KMS-11 (cell line): ENCODE data around the gene PRLH.

Source experiments
- H2AFZ ChIP-seq: fragments of 200-600 bp; sonication (generic); 2 replicates; pipeline ENCODE4 v1.6.1; 2016; ENCODE audit warnings: antibody characterized with exemption, mixed run types, low read depth
- H3K27ac ChIP-seq: fragments of 200-600 bp; sonication (generic); 2 replicates; pipeline ENCODE4 v1.6.1; 2016; ENCODE audit warnings: mild to moderate bottlenecking, mixed run types
- H3K27me3 ChIP-seq: fragments of 200-600 bp; sonication (generic); 2 replicates; pipeline ENCODE4 v1.6.1; 2017; ENCODE audit warnings: mild to moderate bottlenecking, low read depth, mixed run types, moderate library complexity; ENCODE audit not compliant: insufficient read depth
- H3K36me3 ChIP-seq: fragments of 200-600 bp; sonication (generic); 2 replicates; pipeline ENCODE4 v1.6.1; 2017; ENCODE audit warnings: mild to moderate bottlenecking, mixed run types; ENCODE audit not compliant: insufficient read depth
- H3K4me1 ChIP-seq: fragments of 200-600 bp; sonication (generic); 2 replicates; pipeline ENCODE4 v1.6.1; 2016; ENCODE audit warnings: mild to moderate bottlenecking, low read depth, mixed run types; ENCODE audit not compliant: poor library complexity, severe bottlenecking
- H3K4me2 ChIP-seq: fragments of 200-600 bp; sonication (generic); 2 replicates; pipeline ENCODE4 v1.7.0; 2016; ENCODE audit warnings: mild to moderate bottlenecking, mixed run types
- H3K4me3 ChIP-seq: fragments of 200-600 bp; sonication (generic); IDR thresholded peaks from 2 replicates; pipeline ENCODE4 v1.6.1; 2017; ENCODE audit warnings: low read depth, low read length, mixed read lengths; ENCODE audit not compliant: insufficient read depth
- H3K79me2 ChIP-seq: fragments of 200-600 bp; sonication (generic); 2 replicates; pipeline ENCODE4 v1.6.1; 2016; ENCODE audit warnings: low read depth, mixed run types; ENCODE audit not compliant: insufficient read depth
- H3K9ac ChIP-seq: fragments of 200-600 bp; sonication (generic); 2 replicates; pipeline ENCODE4 v1.6.1; 2016; ENCODE audit warnings: mild to moderate bottlenecking, mixed run types
- H4K20me1 ChIP-seq: fragments of 200-600 bp; sonication (generic); 2 replicates; pipeline ENCODE4 v1.6.1; 2016; ENCODE audit warnings: mild to moderate bottlenecking, mixed run types; ENCODE audit not compliant: insufficient read depth
- CTCF ChIP-seq: fragments of 200-600 bp; sonication (generic); conservative IDR thresholded peaks from 2 replicates; pipeline ENCODE4 v1.6.1; 2017; ENCODE audit warnings: low read depth, mild to moderate bottlenecking, antibody characterized with exemption, low read length, moderate library complexity, mixed read lengths

Gene PRLH

GRCh38 chr2:237555560-237555959 is 10.8 kb upstream of the PRLH start:
- H3K27me3 ChIP-seq = no peaks in the 10 kb centered on the region

GRCh38 chr2:237556773-237557632 is 9.4 kb upstream of the PRLH start:
- TF ChIP-seq CTCF = no peak
- H3K4me1 ChIP-seq = peaks cover 15% of the 10 kb centered on the region
- no peaks in the 10 kb centered on the region for H3K27me3 ChIP-seq
- no peaks in the 10 kb centered on the region for H3K79me2 ChIP-seq
- H2AFZ ChIP-seq = peak overlapping the region; percentile 16; the same call in 1 of the 2 replicates
- H4K20me1 ChIP-seq = no peaks in the 10 kb centered on the region
- H3K4me3 ChIP-seq = no peak overlapping the region
- H3K4me2 ChIP-seq = peak overlapping the region; percentile 38; the same call in 1 of the 2 replicates
- no peaks in the 10 kb centered on the region for H3K36me3 ChIP-seq
- peak overlapping the region; percentile 10; the same call in 1 of the 2 replicates for H3K27ac ChIP-seq
- H3K9ac ChIP-seq = no peak overlapping the region

More at GRCh38 chr2:237555560-237555959, 10.8 kb upstream of the PRLH start:
- H3K4me3 ChIP-seq = no peak overlapping the region
- H3K36me3 ChIP-seq = no peaks in the 10 kb centered on the region
- H4K20me1 ChIP-seq = no peaks in the 10 kb centered on the region
- H3K4me2 ChIP-seq = no peak overlapping the region
- H2AFZ ChIP-seq = no peak overlapping the region
- no peak overlapping the region for H3K9ac ChIP-seq
- no peak for TF ChIP-seq CTCF
- no peak overlapping the region for H3K27ac ChIP-seq
- H3K79me2 ChIP-seq = no peaks in the 10 kb centered on the region
- H3K4me1 ChIP-seq = peaks cover 15% of the 10 kb centered on the region

- Histone ChIP-seq H3K4me3 (no peak overlapping the region), H3K27me3 (no peaks in the 10 kb centered on the region), H3K79me2 (no peaks in the 10 kb centered on the region), H3K36me3 (no peaks in the 10 kb centered on the region), H3K4me2 (peak overlapping the region; percentile 38; the same call in 1 of the 2 replicates), H2AFZ (peak overlapping the region; percentile 16; the same call in 1 of the 2 replicates), H3K9ac (no peak overlapping the region), H3K4me1 (peaks cover 15% of the 10 kb centered on the region), H4K20me1 (no peaks in the 10 kb centered on the region), H3K27ac (peak overlapping the region; percentile 10; the same call in 1 of the 2 replicates)
- TF ChIP-seq CTCF = no peak
Measured at GRCh38 chr2:237557633-237558015, 8.8 kb upstream of the PRLH start.

GRCh38 chr2:237558961-237559641 is 7.3 kb upstream of the PRLH start:
- no peaks in the 10 kb centered on the region for H3K79me2 ChIP-seq
- H3K27me3 ChIP-seq = no peaks in the 10 kb centered on the region
- TF ChIP-seq CTCF = no peak
- H3K36me3 ChIP-seq = no peaks in the 10 kb centered on the region
- no peak overlapping the region for H3K9ac ChIP-seq
- no peak overlapping the region for H3K4me2 ChIP-seq
- H3K27ac ChIP-seq = no peak overlapping the region
- no peak overlapping the region for H3K4me3 ChIP-seq
- H4K20me1 ChIP-seq = no peaks in the 10 kb centered on the region
- H2AFZ ChIP-seq = no peak overlapping the region
- H3K4me1 ChIP-seq = peaks cover 15% of the 10 kb centered on the region
